ENCODE measurements around the gene SRMS.

SRMS gene

GRCh38 chr20:63547725-63548480, at the start of gene SRMS:
SRMS (minus strand) TSS chr20:63547749; CDS start chr20:63547463, 286 bp downstream.
- no peaks in the 10 kb centered on the region for H3K9me3 ChIP-seq
- H3K27me3 ChIP-seq (ENCODE audit: low read depth), result peaks cover 9% of the 10 kb centered on the region; the same call in 1 of the 2 replicates
- DNase-seq (ENCODE audit: low spot score in 2 of 2), result no peak
- H3K4me1 ChIP-seq, result peaks cover 6% of the 10 kb centered on the region
- no peaks in the 10 kb centered on the region for H3K36me3 ChIP-seq (replicated peaks)
- in situ Hi-C loops (cut with MboI; ENCODE audit: low sequenced_read_pairs), result no loop called here
- no peak within 1 kb of the TSS for H3K4me3 ChIP-seq

GRCh38 chr20:63596423-63596822, 48.9 kb upstream of the SRMS start:
- peaks cover 33% of the 10 kb centered on the region for H3K36me3 ChIP-seq (replicated peaks)
- no peak for DNase-seq (ENCODE audit: low spot score in 2 of 2)
- H3K9me3 ChIP-seq, result no peaks in the 10 kb centered on the region
- H3K4me1 ChIP-seq, result no peaks in the 10 kb centered on the region
- no peaks in the 10 kb centered on the region for H3K27me3 ChIP-seq (ENCODE audit: low read depth)
- in situ Hi-C loops (cut with MboI; ENCODE audit: low sequenced_read_pairs), result no loop called here
- no peak overlapping the region for H3K4me3 ChIP-seq

GRCh38 chr20:63595416-63596127, 48.0 kb upstream of the SRMS start:
- DNase-seq (ENCODE audit: low spot score in 2 of 2), result no peak
- peaks cover 26% of the 10 kb centered on the region; the same call in 1 of the 2 replicates for H3K36me3 ChIP-seq (replicated peaks)
- H3K4me3 ChIP-seq, result no peak overlapping the region
- no peaks in the 10 kb centered on the region for H3K4me1 ChIP-seq
- H3K9me3 ChIP-seq, result no peaks in the 10 kb centered on the region
- H3K27me3 ChIP-seq (ENCODE audit: low read depth), result no peaks in the 10 kb centered on the region
- in situ Hi-C loops (cut with MboI; ENCODE audit: low sequenced_read_pairs), result no loop called here

- in situ Hi-C loops (cut with MboI; ENCODE audit: low sequenced_read_pairs), result no loop called here
Measured at GRCh38 chr20:63594043-63594561, 46.6 kb upstream of the SRMS start.

GRCh38 chr20:63592661-63593060, 45.1 kb upstream of the SRMS start:
- H3K27me3 ChIP-seq (ENCODE audit: low read depth), result no peaks in the 10 kb centered on the region
- H3K36me3 ChIP-seq (replicated peaks), result peaks cover 18% of the 10 kb centered on the region; the same call in 1 of the 2 replicates
- no peak overlapping the region for H3K4me3 ChIP-seq
- no peaks in the 10 kb centered on the region for H3K4me1 ChIP-seq
- in situ Hi-C loops (cut with MboI; ENCODE audit: low sequenced_read_pairs), result no loop called here
- DNase-seq (ENCODE audit: low spot score in 2 of 2), result no peak
- H3K9me3 ChIP-seq, result no peaks in the 10 kb centered on the region

More at GRCh38 chr20:63594043-63594561, 46.6 kb upstream of the SRMS start:
- Histone ChIP-seq H3K4me1 (no peaks in the 10 kb centered on the region), H3K36me3 (replicated peaks) (peaks cover 19% of the 10 kb centered on the region; the same call in 1 of the 2 replicates), H3K27me3 (ENCODE audit: low read depth) (no peaks in the 10 kb centered on the region), H3K4me3 (no peak overlapping the region), H3K9me3 (no peaks in the 10 kb centered on the region)
- no peak for DNase-seq (ENCODE audit: low spot score in 2 of 2)

GRCh38 chr20:63591786-63592355, 44.3 kb upstream of the SRMS start:
- Histone ChIP-seq H3K9me3 (no peaks in the 10 kb centered on the region), H3K4me3 (no peak overlapping the region), H3K36me3 (replicated peaks) (peaks cover 18% of the 10 kb centered on the region; the same call in 1 of the 2 replicates), H3K4me1 (no peaks in the 10 kb centered on the region), H3K27me3 (ENCODE audit: low read depth) (no peaks in the 10 kb centered on the region)
- in situ Hi-C loops (cut with MboI; ENCODE audit: low sequenced_read_pairs), result no loop called here
- no peak for DNase-seq (ENCODE audit: low spot score in 2 of 2)

- DNase-seq (ENCODE audit: low spot score in 2 of 2), result no peak
- in situ Hi-C loops (cut with MboI; ENCODE audit: low sequenced_read_pairs), result no loop called here
- H3K4me3 ChIP-seq, result no peak overlapping the region
- H3K27me3 ChIP-seq (ENCODE audit: low read depth), result no peaks in the 10 kb centered on the region
- H3K9me3 ChIP-seq, result no peaks in the 10 kb centered on the region
- no peaks in the 10 kb centered on the region for H3K4me1 ChIP-seq
- peaks cover 18% of the 10 kb centered on the region; the same call in 1 of the 2 replicates for H3K36me3 ChIP-seq (replicated peaks)
Measured at GRCh38 chr20:63591147-63591533, 43.6 kb upstream of the SRMS start.

- no peak overlapping the region for H3K4me3 ChIP-seq
- H3K36me3 ChIP-seq (replicated peaks), result peaks cover 12% of the 10 kb centered on the region; the same call in 1 of the 2 replicates
- no peak for DNase-seq (ENCODE audit: low spot score in 2 of 2)
- no peaks in the 10 kb centered on the region for H3K4me1 ChIP-seq
- H3K9me3 ChIP-seq, result no peaks in the 10 kb centered on the region
- H3K27me3 ChIP-seq (ENCODE audit: low read depth), result no peaks in the 10 kb centered on the region
- in situ Hi-C loops (cut with MboI; ENCODE audit: low sequenced_read_pairs), result no loop called here
Measured at GRCh38 chr20:63590218-63591146, 42.9 kb upstream of the SRMS start.

GRCh38 chr20:63589261-63590217, 42.0 kb upstream of the SRMS start:
- H3K36me3 ChIP-seq (replicated peaks), result peaks cover 12% of the 10 kb centered on the region; the same call in 1 of the 2 replicates
- DNase-seq (ENCODE audit: low spot score in 2 of 2), result no peak
- in situ Hi-C loops (cut with MboI; ENCODE audit: low sequenced_read_pairs), result no loop called here
- no peaks in the 10 kb centered on the region for H3K4me1 ChIP-seq
- no peaks in the 10 kb centered on the region for H3K27me3 ChIP-seq (ENCODE audit: low read depth)
- H3K4me3 ChIP-seq, result no peak overlapping the region
- no peaks in the 10 kb centered on the region for H3K9me3 ChIP-seq

- DNase-seq (ENCODE audit: low spot score in 2 of 2), result no peak
- Histone ChIP-seq H3K4me1 (no peaks in the 10 kb centered on the region), H3K27me3 (ENCODE audit: low read depth) (no peaks in the 10 kb centered on the region), H3K9me3 (no peaks in the 10 kb centered on the region), H3K4me3 (no peak overlapping the region), H3K36me3 (replicated peaks) (peaks cover 12% of the 10 kb centered on the region; the same call in 1 of the 2 replicates)
- in situ Hi-C loops (cut with MboI; ENCODE audit: low sequenced_read_pairs), result no loop called here
Measured at GRCh38 chr20:63588641-63589041, 41.1 kb upstream of the SRMS start.

GRCh38 chr20:63587776-63588591, 40.4 kb upstream of the SRMS start:
- DNase-seq (ENCODE audit: low spot score in 2 of 2), result no peak

More at GRCh38 chr20:63587776-63588591, 40.4 kb upstream of the SRMS start:
- in situ Hi-C loops (cut with MboI; ENCODE audit: low sequenced_read_pairs), result no loop called here
- Histone ChIP-seq H3K9me3 (no peaks in the 10 kb centered on the region), H3K36me3 (replicated peaks) (peaks cover 12% of the 10 kb centered on the region; the same call in 1 of the 2 replicates), H3K4me1 (no peaks in the 10 kb centered on the region), H3K27me3 (ENCODE audit: low read depth) (no peaks in the 10 kb centered on the region), H3K4me3 (no peak overlapping the region)

Data from HAP-1 (cell line).